NCI-H2107 treated with DMSO at 0.1 percent for 48 hours (cell line): ENCODE results near the gene BMP3.
A peak's percentile ranks its signal among the peaks of the same experiment; 100 is the strongest.

Source experiments
- DNase-seq: peaks from one replicate; lab custom pipeline; 2025; ENCODE audit not compliant: unreplicated experiment; lab: John Stamatoyannopoulos, UW

BMP3 gene

GRCh38 chr4:81040012-81040659 is 9.6 kb downstream of the BMP3 start:
- peak; percentile 57 for DNase-seq

GRCh38 chr4:81042578-81043365 is 12.3 kb downstream of the BMP3 start:
- DNase-seq, result no peak

- DNase-seq, result no peak
Measured at GRCh38 chr4:81049330-81049729, 18.8 kb downstream of the BMP3 start.

- DNase-seq, result no peak
Measured at GRCh38 chr4:81049907-81050306, 19.4 kb downstream of the BMP3 start.

GRCh38 chr4:81052119-81053068 is 21.9 kb downstream of the BMP3 start:
- peak; percentile 37 for DNase-seq

GRCh38 chr4:81058621-81059020 is 28.1 kb downstream of the BMP3 start:
- no peak for DNase-seq

GRCh38 chr4:81060587-81061343 is 30.3 kb downstream of the BMP3 start:
- DNase-seq, result no peak

- DNase-seq, result no peak
Measured at GRCh38 chr4:81061344-81061730, 30.8 kb downstream of the BMP3 start.

- DNase-seq, result no peak
Measured at GRCh38 chr4:81062001-81062400, 31.5 kb downstream of the BMP3 start.

GRCh38 chr4:81065446-81065845 is 34.9 kb downstream of the BMP3 start:
- no peak for DNase-seq

- DNase-seq, result peak; percentile 78
Measured at GRCh38 chr4:81069706-81070331, 39.3 kb downstream of the BMP3 start.

- DNase-seq, result no peak
Measured at GRCh38 chr4:81071013-81071412, 40.5 kb downstream of the BMP3 start.

GRCh38 chr4:81081156-81081555 is 50.6 kb downstream of the BMP3 start:
- no peak for DNase-seq

GRCh38 chr4:81084029-81084428 is 53.5 kb downstream of the BMP3 start:
- DNase-seq, result no peak

- no peak for DNase-seq
Measured at GRCh38 chr4:81084634-81085033, 54.1 kb downstream of the BMP3 start.

- DNase-seq, result no peak
Measured at GRCh38 chr4:81085291-81085690, 54.8 kb downstream of the BMP3 start.

GRCh38 chr4:81085979-81086378 is 55.5 kb downstream of the BMP3 start:
- no peak for DNase-seq

- DNase-seq, result no peak
Measured at GRCh38 chr4:81093720-81094401, 63.4 kb downstream of the BMP3 start.

- DNase-seq, result no peak
Measured at GRCh38 chr4:81095389-81095788, 64.9 kb downstream of the BMP3 start.

GRCh38 chr4:81096566-81096965 is 66.1 kb downstream of the BMP3 start:
- DNase-seq, result no peak
